PC-9 (cell line): Measurements from ENCODE around the gene ADCY2. TPM values are rescaled to one million over a fixed set of nuclear protein-coding genes. Genes with fewer than 3 reads are reported as not detected.
A peak's percentile ranks its signal among the peaks of the same experiment; 100 is the strongest.

Experiments
- Bru-seq: library from RNA; stranded (reverse); fragments of 400-500 nt; gene quantifications from one replicate; lab custom pipeline; 2021; lab: Mats Ljungman, UMichigan
- BruChase-seq, 2 experiments: library from RNA; stranded (reverse); fragments of 400-500 nt; gene quantifications; one replicate each; lab custom pipeline; 2021; lab: Mats Ljungman, UMichigan
- BruUV-seq: library from RNA; stranded (reverse); fragments of 400-500 nt; replicated peaks from 2 replicates; lab custom pipeline; 2021; lab: Mats Ljungman, UMichigan
- CTCF ChIA-PET: fragments of 300-600 bp; sonication (Branson Sonifier 250); formaldehyde crosslinking; loops from one replicate; lab custom pipeline; 2022; ENCODE audit warnings: antibody characterized with exemption; lab: Charles Lee
- POLR2A ChIA-PET: fragments of 300-600 bp; sonication (Branson Sonifier 250); formaldehyde crosslinking; loops from one replicate; lab custom pipeline; 2022; ENCODE audit warnings: antibody characterized with exemption; ENCODE audit not compliant: unreplicated experiment; lab: Charles Lee
- DNase-seq, 2 experiments: peaks; one replicate each; pipeline versions ENCODE4 v3.0.0 to v3.0.0-alpha.2; 2015 to 2022; ENCODE audit warnings: mixed read lengths in 1 of 2
- H2AFZ ChIP-seq: fragments of 200-600 bp; sonication (generic); 2 replicates; pipeline ENCODE4 v1.8.1; 2017; ENCODE audit warnings: antibody characterized with exemption
- H3F3A ChIP-seq: fragments of 200-600 bp; sonication (generic); 2 replicates; pipeline ENCODE4 v1.8.1; 2017; ENCODE audit warnings: antibody characterized with exemption, mild to moderate bottlenecking, low read depth; ENCODE audit not compliant: insufficient read depth
- H3K27ac ChIP-seq: fragments of 200-600 bp; sonication (generic); 2 replicates; pipeline ENCODE4 v1.6.1; 2016; ENCODE audit warnings: mixed run types
- H3K27me3 ChIP-seq: fragments of 200-600 bp; sonication (generic); 2 replicates; pipeline ENCODE4 v1.6.1; 2016; ENCODE audit warnings: low read depth, mixed run types; ENCODE audit not compliant: insufficient read depth
- H3K36me3 ChIP-seq: fragments of 200-600 bp; sonication (generic); 2 replicates; pipeline ENCODE4 v1.6.1; 2016; ENCODE audit warnings: low read depth, mixed run types
- H3K4me1 ChIP-seq: fragments of 200-600 bp; sonication (generic); replicated peaks from 2 replicates; pipeline ENCODE4 v1.6.1; 2016; ENCODE audit warnings: mixed run types; ENCODE audit not compliant: insufficient read depth
- H3K4me2 ChIP-seq: fragments of 200-600 bp; sonication (generic); 2 replicates; pipeline ENCODE4 v1.6.1; 2017; ENCODE audit warnings: mixed run types
- H3K4me3 ChIP-seq: fragments of 200-600 bp; sonication (generic); 2 replicates; pipeline ENCODE4 v1.6.1; 2016; ENCODE audit warnings: mixed run types
- H3K79me2 ChIP-seq: fragments of 200-600 bp; sonication (generic); 2 replicates; pipeline ENCODE4 v1.6.1; 2017; ENCODE audit warnings: low read depth, mixed run types
- H3K9me2 ChIP-seq: fragments of 200-600 bp; sonication (generic); 2 replicates; pipeline ENCODE4 v1.8.1; 2017; ENCODE audit warnings: mild to moderate bottlenecking; ENCODE audit not compliant: insufficient read depth
- H3K9me3 ChIP-seq: fragments of 200-600 bp; sonication (generic); 2 replicates; pipeline ENCODE4 v1.8.1; 2016; ENCODE audit warnings: low read depth; ENCODE audit not compliant: insufficient read depth
- H4K20me1 ChIP-seq: fragments of 200-600 bp; sonication (generic); 2 replicates; pipeline ENCODE4 v1.8.1; 2017; ENCODE audit not compliant: insufficient read depth
- EZH2 ChIP-seq: fragments of 200-600 bp; sonication (generic); IDR thresholded peaks from 2 replicates; pipeline ENCODE4 v1.8.0; 2017; ENCODE audit warnings: antibody characterized with exemption, low read depth
- intact Hi-C: fragments of 100-400 bp; cut with micrococcal nuclease; formaldehyde crosslinking; loops from one replicate; pipeline ENCODE4 v1.10.0; 2022; ENCODE audit not compliant: unreplicated experiment
- long read RNA-seq: library from polyadenylated mRNA; stranded (forward); transcript quantifications from one replicate; pipeline ENCODE4 v2.0.0, GENCODE V29; 2022
- total RNA-seq: library from RNA; stranded (reverse); gene quantifications from 2 replicates; pipeline ENCODE4 v1.2.3, GENCODE V29; 2021
- TF ChIP-seq, protein P1 (sequence below): fragments of 200-600 bp; sonication (generic); conservative IDR thresholded peaks from 2 replicates; pipeline ENCODE4 v1.6.1; 2017; ENCODE audit warnings: mixed run types, antibody characterized with exemption, mild to moderate bottlenecking, moderate library complexity

ADCY2 gene
- total RNA-seq: not detected in 2 replicates
- percentile 0 among the genes with signal in this experiment for Bru-seq, nascent RNA
- not detected for BruChase-seq, experiment 1, labeled RNA remaining after a 2-hour chase
- BruChase-seq, experiment 2, labeled RNA remaining after a 6-hour chase: percentile 0 among the genes with signal in this experiment
- long read RNA-seq: 0 reads

DNA sequence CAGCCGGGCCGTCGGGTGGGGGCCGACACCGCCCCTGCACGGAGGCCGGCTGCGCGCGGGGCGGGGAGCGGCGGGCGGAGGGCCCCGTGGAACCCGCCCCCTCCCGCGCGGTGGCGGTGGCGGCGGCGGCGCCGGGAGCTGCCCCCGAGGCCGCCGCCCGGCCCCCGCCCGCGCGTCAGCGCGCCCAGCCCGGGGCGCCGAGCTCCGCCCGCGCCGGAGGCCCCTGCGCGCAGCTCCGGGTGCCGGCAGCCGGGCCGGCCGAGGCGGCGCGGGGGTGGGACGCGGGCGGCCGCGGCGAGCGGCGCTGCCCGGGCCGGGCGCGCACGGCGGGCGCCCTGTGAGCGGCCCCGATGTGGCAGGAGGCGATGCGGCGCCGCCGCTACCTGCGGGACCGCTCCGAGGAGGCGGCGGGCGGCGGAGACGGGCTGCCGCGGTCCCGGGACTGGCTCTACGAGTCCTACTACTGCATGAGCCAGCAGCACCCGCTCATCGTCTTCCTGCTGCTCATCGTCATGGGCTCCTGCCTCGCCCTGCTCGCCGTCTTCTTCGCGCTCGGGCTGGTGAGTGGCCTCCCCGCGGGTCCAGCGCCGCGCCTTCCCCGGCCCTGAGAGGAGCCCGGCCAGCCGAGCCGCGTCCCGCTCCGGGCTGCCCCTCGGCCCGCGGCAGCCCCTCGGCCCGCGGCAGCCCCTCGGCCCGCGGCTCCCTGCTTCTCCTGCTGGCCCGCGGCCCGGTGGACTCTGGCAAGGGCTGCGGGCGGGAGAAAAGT, at the start of gene ADCY2:
ADCY2 (plus strand) TSS at position 192 of the 766 bp plus-strand sequence; CDS start at position 351, 159 bp downstream.
- Histone ChIP-seq H3K9me2 (no peaks in the 10 kb centered on the region), H3K4me3 (no peak within 1 kb of the TSS), H3K27ac (no peak within 1 kb of the TSS), H3K36me3 (no peaks in the 10 kb centered on the region), H3K4me2 (no peak within 1 kb of the TSS), H4K20me1 (no peaks in the 10 kb centered on the region), H3F3A (no peaks in the 10 kb centered on the region), H3K79me2 (no peaks in the 10 kb centered on the region), H2AFZ (no peak within 1 kb of the TSS), H3K4me1 (no peaks in the 10 kb centered on the region), H3K27me3 (peaks cover 9% of the 10 kb centered on the region; the same call in 1 of the 2 replicates), H3K9me3 (no peaks in the 10 kb centered on the region)
- TF ChIP-seq, protein P1, sequence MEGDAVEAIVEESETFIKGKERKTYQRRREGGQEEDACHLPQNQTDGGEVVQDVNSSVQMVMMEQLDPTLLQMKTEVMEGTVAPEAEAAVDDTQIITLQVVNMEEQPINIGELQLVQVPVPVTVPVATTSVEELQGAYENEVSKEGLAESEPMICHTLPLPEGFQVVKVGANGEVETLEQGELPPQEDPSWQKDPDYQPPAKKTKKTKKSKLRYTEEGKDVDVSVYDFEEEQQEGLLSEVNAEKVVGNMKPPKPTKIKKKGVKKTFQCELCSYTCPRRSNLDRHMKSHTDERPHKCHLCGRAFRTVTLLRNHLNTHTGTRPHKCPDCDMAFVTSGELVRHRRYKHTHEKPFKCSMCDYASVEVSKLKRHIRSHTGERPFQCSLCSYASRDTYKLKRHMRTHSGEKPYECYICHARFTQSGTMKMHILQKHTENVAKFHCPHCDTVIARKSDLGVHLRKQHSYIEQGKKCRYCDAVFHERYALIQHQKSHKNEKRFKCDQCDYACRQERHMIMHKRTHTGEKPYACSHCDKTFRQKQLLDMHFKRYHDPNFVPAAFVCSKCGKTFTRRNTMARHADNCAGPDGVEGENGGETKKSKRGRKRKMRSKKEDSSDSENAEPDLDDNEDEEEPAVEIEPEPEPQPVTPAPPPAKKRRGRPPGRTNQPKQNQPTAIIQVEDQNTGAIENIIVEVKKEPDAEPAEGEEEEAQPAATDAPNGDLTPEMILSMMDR: no peak
- TF ChIP-seq EZH2: no peak
- no TSS peak for BruUV-seq
- intact Hi-C loops: no loop called here
- CTCF ChIA-PET: no interaction called here
- POLR2A ChIA-PET: no interaction called here
- DNase-seq: no peak

DNA sequence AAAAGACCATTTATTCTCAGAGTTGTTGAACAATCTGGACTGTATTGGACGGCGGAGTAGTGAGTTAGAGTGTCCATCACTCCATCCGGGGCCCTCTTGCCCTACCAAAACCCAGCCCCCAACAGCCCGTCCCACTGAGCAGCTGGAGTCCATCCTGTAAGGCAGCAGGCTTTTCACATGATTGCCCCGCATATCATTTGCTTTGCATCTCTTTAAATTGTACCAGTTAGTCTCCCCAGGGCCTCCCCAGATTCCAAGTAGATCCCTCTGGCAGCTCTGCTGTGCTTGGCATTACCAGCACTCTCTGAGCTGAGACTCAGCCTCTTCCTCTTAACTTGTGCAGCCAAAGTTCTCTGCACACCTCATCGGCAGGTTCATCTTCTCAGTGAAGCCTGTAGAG, 48.6 kb upstream of the ADCY2 start:
- Histone ChIP-seq H3K4me3 (no peak overlapping the region), H3F3A (no peaks in the 10 kb centered on the region), H3K4me2 (no peak overlapping the region), H3K4me1 (no peaks in the 10 kb centered on the region), H3K79me2 (no peaks in the 10 kb centered on the region), H3K9me2 (no peaks in the 10 kb centered on the region), H2AFZ (no peak overlapping the region), H3K27ac (no peak overlapping the region), H3K27me3 (peaks cover 25% of the 10 kb centered on the region; the same call in 1 of the 2 replicates), H3K36me3 (no peaks in the 10 kb centered on the region), H4K20me1 (no peaks in the 10 kb centered on the region), H3K9me3 (no peaks in the 10 kb centered on the region)
- ChIA-PET POLR2A (no interaction called here), CTCF (no interaction called here)
- no TSS peak for BruUV-seq
- intact Hi-C loops: loop anchor here (2.0 kb wide), 1 partner anchor 35 kb away; no protein-coding TSS in a partner anchor
- TF ChIP-seq, protein P1: no peak
- TF ChIP-seq EZH2: no peak
- no peak for DNase-seq

DNA sequence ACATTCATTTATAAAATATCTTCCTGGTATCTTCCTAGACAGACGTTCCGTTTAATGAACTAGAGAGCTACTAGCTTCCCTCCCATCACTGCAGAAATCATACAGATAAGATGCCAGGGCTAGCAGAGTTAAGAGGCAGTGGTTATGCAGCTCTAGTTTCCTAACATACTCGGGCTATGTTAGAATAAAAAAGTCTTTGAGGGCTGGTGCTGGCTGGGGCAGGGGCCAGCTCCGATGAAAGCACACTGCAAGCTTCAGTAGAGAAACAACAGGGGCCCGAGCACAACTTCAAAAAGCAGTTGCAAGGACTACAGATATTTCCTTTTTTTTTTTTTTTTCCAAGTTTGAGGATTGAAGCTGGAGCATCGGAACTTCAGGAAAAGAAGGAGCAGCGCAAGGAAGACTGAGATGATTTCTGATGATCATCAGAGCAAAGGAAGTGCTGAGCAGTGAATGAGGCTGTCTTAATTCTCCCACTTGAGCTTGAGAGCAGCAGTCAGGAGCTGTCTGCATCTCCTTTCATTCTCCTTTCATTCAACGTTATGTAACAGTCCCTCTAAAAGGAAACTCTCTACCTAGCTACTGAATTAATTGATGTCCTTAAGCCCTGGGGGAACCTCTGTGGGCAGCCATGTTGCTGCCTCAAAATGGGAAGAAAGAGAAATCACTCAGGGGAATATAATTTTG, 47.6 kb upstream of the ADCY2 start:
- H2AFZ ChIP-seq: no peak overlapping the region
- CTCF ChIA-PET: no interaction called here

More for the DNA sequence above, 47.6 kb upstream of the ADCY2 start:
- no peak for DNase-seq
- Histone ChIP-seq H3K4me3 (no peak overlapping the region), H4K20me1 (no peaks in the 10 kb centered on the region), H3K9me3 (no peaks in the 10 kb centered on the region), H3K4me1 (no peaks in the 10 kb centered on the region), H3K27ac (no peak overlapping the region), H3K4me2 (no peak overlapping the region), H3K27me3 (peaks cover 25% of the 10 kb centered on the region; the same call in 1 of the 2 replicates), H3K9me2 (no peaks in the 10 kb centered on the region), H3K36me3 (no peaks in the 10 kb centered on the region), H3K79me2 (no peaks in the 10 kb centered on the region), H3F3A (no peaks in the 10 kb centered on the region)
- BruUV-seq: no TSS peak
- POLR2A ChIA-PET: no interaction called here
- TF ChIP-seq EZH2: no peak
- TF ChIP-seq, protein P1: no peak
- intact Hi-C loops: no loop called here
